IMR-90 (cell line): ENCODE measurements around the gene HYOU1. TPM values are rescaled to one million over a fixed set of nuclear protein-coding genes. Genes with fewer than 3 reads are reported as not detected.

Source experiments
- ATAC-seq: fragments of 200-7000 bp; cut with Tn5 transposase; 2 replicates; pipeline ENCODE4 v1.9.1; 2020; ENCODE audit warnings: low read depth, mild to moderate bottlenecking, moderate library complexity
- BruUV-seq: library from RNA; stranded (reverse); fragments of 400-500 nt; replicated peaks from 2 replicates; lab custom pipeline; 2021; lab: Mats Ljungman, UMichigan
- CTCF ChIA-PET: fragments of 300-600 bp; formaldehyde crosslinking; extraction: SDS; loops from one replicate; lab custom pipeline; 2021; ENCODE audit warnings: antibody characterized with exemption; lab: Yijun Ruan, JAX
- POLR2A ChIA-PET: fragments of 300-600 bp; sonication (Branson Sonifier 250); formaldehyde crosslinking; loops from one replicate; lab custom pipeline; 2022; ENCODE audit warnings: antibody characterized with exemption; ENCODE audit not compliant: unreplicated experiment; lab: Charles Lee
- DNase-seq: peaks from one replicate; pipeline ENCODE4 v3.0.0; 2013
- H2AFZ ChIP-seq: replicated peaks from 2 replicates; pipeline ENCODE3; 2013; ENCODE audit warnings: low read length, mild to moderate bottlenecking; ENCODE audit not compliant: poor library complexity
- H2AK5ac ChIP-seq: 2 replicates; pipeline ENCODE4 v1.6.1; 2013; ENCODE audit warnings: low read depth, low read length, inconsistent platforms
- H2AK9ac ChIP-seq: replicated peaks from 2 replicates; pipeline ENCODE3; 2013; ENCODE audit warnings: mild to moderate bottlenecking, low read depth, low read length, moderate library complexity; ENCODE audit not compliant: poor library complexity
- H2BK120ac ChIP-seq: 2 replicates; pipeline ENCODE4 v1.6.1; 2013; ENCODE audit warnings: low read depth, low read length, inconsistent platforms
- H2BK15ac ChIP-seq: 3 replicates; pipeline ENCODE4 v1.6.1; 2013; ENCODE audit warnings: low read depth, low read length, inconsistent platforms
- H2BK20ac ChIP-seq: 2 replicates; pipeline ENCODE4 v1.6.1; 2013; ENCODE audit warnings: low read depth, mild to moderate bottlenecking, inconsistent platforms, low read length, moderate library complexity
- H2BK5ac ChIP-seq: 2 replicates; pipeline ENCODE4 v1.6.1; 2013; ENCODE audit warnings: mild to moderate bottlenecking, low read depth, low read length, inconsistent platforms; ENCODE audit not compliant: poor library complexity, severe bottlenecking
- H3K14ac ChIP-seq: replicated peaks from 2 replicates; pipeline ENCODE4 v1.6.1; 2013; ENCODE audit warnings: low read depth, low read length, inconsistent platforms
- H3K18ac ChIP-seq: 2 replicates; pipeline ENCODE4 v1.6.1; 2013; ENCODE audit warnings: low read depth, low read length, control low read depth
- H3K23ac ChIP-seq: 2 replicates; pipeline ENCODE4 v1.6.1; 2013; ENCODE audit warnings: low read depth, low read length, inconsistent platforms
- H3K27ac ChIP-seq: 2 replicates; pipeline ENCODE4 v1.5.1; 2013; ENCODE audit warnings: mild to moderate bottlenecking, control low read depth, low read length; ENCODE audit not compliant: insufficient read depth
- H3K27me3 ChIP-seq: 2 replicates; pipeline ENCODE4 v1.6.1; 2013; ENCODE audit warnings: low read length; ENCODE audit not compliant: control insufficient read depth, insufficient read depth
- H3K36me3 ChIP-seq: 2 replicates; pipeline ENCODE4 v1.6.1; 2013; ENCODE audit warnings: low read length, mixed read lengths; ENCODE audit not compliant: control insufficient read depth, insufficient read depth
- H3K4ac ChIP-seq: 2 replicates; pipeline ENCODE4 v1.6.1; 2013; ENCODE audit warnings: low read depth, low read length, inconsistent platforms
- H3K4me1 ChIP-seq: 2 replicates; pipeline ENCODE4 v1.6.1; 2013; ENCODE audit warnings: low read length, mixed read lengths; ENCODE audit not compliant: control insufficient read depth, insufficient read depth
- H3K4me2 ChIP-seq: 2 replicates; pipeline ENCODE4 v1.6.1; 2013; ENCODE audit warnings: low read depth, mild to moderate bottlenecking, control low read depth, low read length, moderate library complexity
- H3K4me3 ChIP-seq: 2 replicates; pipeline ENCODE4 v1.5.1; 2013; ENCODE audit warnings: low read depth, mild to moderate bottlenecking, control low read depth, low read length, moderate library complexity; ENCODE audit not compliant: insufficient read depth
- H3K56ac ChIP-seq: 2 replicates; pipeline ENCODE4 v1.6.1; 2013; ENCODE audit warnings: low read length, inconsistent platforms; ENCODE audit not compliant: insufficient read depth; ENCODE audit errors: extremely low read depth
- H3K79me1 ChIP-seq, 2 experiments: 2 replicates each; pipeline ENCODE4 v1.6.1; 2013; ENCODE audit warnings: low read length in 2 of 2, inconsistent platforms in 1 of 2, low read depth in 1 of 2
- H3K9ac ChIP-seq: 2 replicates; pipeline ENCODE4 v1.6.1; 2013; ENCODE audit warnings: low read depth, low read length, control low read depth
- H3K9me1 ChIP-seq: 2 replicates; pipeline ENCODE4 v1.6.1; 2013; ENCODE audit warnings: low read length, inconsistent platforms; ENCODE audit not compliant: insufficient read depth
- H3K9me3 ChIP-seq: 2 replicates; pipeline ENCODE4 v1.6.1; 2013; ENCODE audit warnings: low read length; ENCODE audit not compliant: control insufficient read depth, insufficient read depth
- H4K20me1 ChIP-seq: 2 replicates; pipeline ENCODE4 v1.6.1; 2013; ENCODE audit warnings: low read length, inconsistent platforms; ENCODE audit not compliant: insufficient read depth
- H4K5ac ChIP-seq: 2 replicates; pipeline ENCODE4 v1.6.1; 2013; ENCODE audit warnings: mild to moderate bottlenecking, low read depth, low read length, control low read depth
- H4K8ac ChIP-seq, 2 experiments: 2 replicates each; pipeline ENCODE4 v1.6.1; 2013; ENCODE audit warnings: low read depth in 2 of 2, low read length in 2 of 2, control low read depth in 1 of 2, inconsistent platforms in 1 of 2
- H4K91ac ChIP-seq: 2 replicates; pipeline ENCODE4 v1.6.1; 2013; ENCODE audit warnings: low read depth, low read length, inconsistent platforms; ENCODE audit not compliant: insufficient read depth
- BHLHE40 ChIP-seq: fragments of 150-350 bp; IDR thresholded peaks from 2 replicates; pipeline ENCODE4 v1.6.1; 2016; ENCODE audit warnings: mild to moderate bottlenecking, low read depth, low read length
- CEBPB ChIP-seq: IDR thresholded peaks from 2 replicates; pipeline ENCODE4 v1.6.1; 2012; ENCODE audit warnings: low read depth, low read length, improper control_type of control experiment
- CHD1 ChIP-seq: IDR thresholded peaks from 2 replicates; pipeline ENCODE4 v1.6.1; 2012; ENCODE audit warnings: low read depth, low read length, improper control_type of control experiment
- MAZ ChIP-seq: IDR thresholded peaks from 2 replicates; pipeline ENCODE4 v1.6.1; 2012; ENCODE audit warnings: low read depth, mild to moderate bottlenecking, low read length, improper control_type of control experiment, moderate library complexity, borderline replicate concordance
- RAD21 ChIP-seq: IDR thresholded peaks from 2 replicates; pipeline ENCODE4 v1.6.1; 2012; ENCODE audit warnings: low read length, improper control_type of control experiment
- RCOR1 ChIP-seq: IDR thresholded peaks from 2 replicates; pipeline ENCODE4 v1.6.1; 2012; ENCODE audit warnings: mild to moderate bottlenecking, low read length, improper control_type of control experiment; ENCODE audit not compliant: insufficient replicate concordance
- WGBS, 2 experiments: methylation state at CpG; one replicate each; pipeline versions ENCODE4 v1.1.5 to v1.1.7; 2013; ENCODE audit warnings: missing lambda C conversion rate in 2 of 2; ENCODE audit not compliant: insufficient read length in 1 of 2; ENCODE audit errors: extremely low coverage in 2 of 2; 5-methylcytosine and 5-hydroxymethylcytosine counted together
- dilution Hi-C: fragments of 300-500 bp; cut with HindIII; formaldehyde crosslinking; loops from one replicate; pipeline ENCODE4 v1.14.3; 2018; ENCODE audit warnings: low sequenced_read_pairs; ENCODE audit not compliant: unreplicated experiment
- in situ Hi-C: fragments of 300-500 bp; cut with MboI; formaldehyde crosslinking; loops from 3 replicates; pipeline ENCODE4 v1.14.3; 2019; ENCODE audit warnings: low sequenced_read_pairs, inconsistent platforms, mixed read lengths
- intact Hi-C: fragments of 100-400 bp; cut with micrococcal nuclease; formaldehyde crosslinking; loops from 2 replicates; pipeline ENCODE4 v1.10.0; 2022
- polyA plus RNA-seq, 3 experiments: library from polyadenylated mRNA; depleted of rRNA; stranded (reverse); fragments of >200 nt; gene quantifications; 2 replicates each; pipeline ENCODE4 v1.2.3, GENCODE V29; 2012; ENCODE audit warnings: low replicate concordance in 1 of 3
- total RNA-seq: library from RNA; depleted of rRNA; stranded (reverse); fragments of >200 nt; gene quantifications from 2 replicates; pipeline ENCODE4 v1.2.3, GENCODE V29; 2012
- TF ChIP-seq, protein P1 (sequence below): fragments of 150-350 bp; IDR thresholded peaks from 2 replicates; pipeline ENCODE4 v1.6.1; 2017; ENCODE audit warnings: mild to moderate bottlenecking, antibody characterized with exemption, low read length, low read depth

Gene HYOU1
- total and polyA plus RNA-seq, 2 of the 4 experiments (the other 2 are of a cell fraction): 117 to 181 TPM

DNA sequence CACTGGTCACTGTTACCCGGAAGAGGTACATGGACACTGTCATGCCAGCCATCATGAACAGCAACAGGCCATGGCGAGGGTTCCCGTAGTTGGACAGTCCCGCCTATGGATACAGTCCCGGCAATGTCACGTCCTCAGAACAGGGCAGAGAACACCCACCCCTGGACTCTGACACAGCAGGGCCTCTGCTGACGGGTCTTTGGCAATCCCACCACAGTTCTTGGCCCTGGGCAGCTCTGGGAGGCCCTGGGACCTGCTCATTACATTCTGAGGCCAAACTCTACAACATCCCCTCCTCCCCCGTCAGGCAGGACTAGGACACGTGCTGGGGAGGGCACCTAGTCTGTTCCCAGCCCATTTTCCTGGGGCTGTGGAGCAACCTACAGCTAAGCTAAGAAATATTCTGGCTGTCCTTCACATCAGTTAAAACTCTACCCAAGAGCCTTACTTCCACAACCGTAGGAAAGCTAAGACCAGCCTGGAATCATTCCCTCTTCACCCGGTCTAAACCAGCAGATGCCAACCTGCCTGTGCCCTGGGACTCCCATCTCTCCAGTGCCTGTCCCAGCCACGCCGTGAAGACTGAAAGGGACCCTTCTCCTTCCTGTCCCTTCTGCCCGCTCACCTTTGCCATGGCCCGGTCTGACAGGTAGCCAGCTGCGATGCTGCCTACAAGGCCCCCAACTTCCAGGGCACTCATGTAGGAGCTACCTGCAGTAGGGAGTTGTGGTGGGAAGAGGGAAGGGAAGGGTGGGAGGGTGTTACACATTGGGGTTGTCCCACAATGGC lies 30.8 kb downstream of the HYOU1 start:
- Histone ChIP-seq H3K4me1 (no peaks in the 10 kb centered on the region), H2BK5ac (no peak overlapping the region), H3K36me3 (peaks cover 25% of the 10 kb centered on the region), H2AK9ac (peak overlapping the region; percentile 5), H2BK120ac (no peak overlapping the region), H2AK5ac (no peak overlapping the region), H3K27ac (no peak overlapping the region), H3K14ac (no peak overlapping the region), H3K9ac (no peak overlapping the region), H4K20me1 (no peaks in the 10 kb centered on the region; the same call in 1 of the 2 replicates), H3K4me2 (no peak overlapping the region), H3K23ac (no peak overlapping the region), H2BK15ac (no peak overlapping the region), H3K79me1 (peaks cover 13 to 48% of the 10 kb centered on the region in 2 experiments; a peak in 3 of 4 replicates), H4K91ac (no peak overlapping the region), H3K4ac (no peak overlapping the region), H4K5ac (no peak overlapping the region), H4K8ac (no peak overlapping the region), H3K9me1 (no peaks in the 10 kb centered on the region; the same call in 1 of the 2 replicates), H2BK20ac (no peak overlapping the region), H3K56ac (no peak overlapping the region), H3K27me3 (no peaks in the 10 kb centered on the region), H3K4me3 (no peak overlapping the region), H3K18ac (no peak overlapping the region), H3K9me3 (no peaks in the 10 kb centered on the region), H2AFZ (no peak overlapping the region)
- CTCF ChIA-PET: no interaction called here
- intact Hi-C loops: no loop called here
- POLR2A ChIA-PET: no interaction called here
- WGBS, 2 experiments: 86% methylated on average over 6 of the region's 16 CpGs; no CpG with 5 or more reads in 1 of the 2 experiments
- DNase-seq (no peak), ATAC-seq (no peak)
- TF ChIP-seq RCOR1 (no peak), CEBPB (no peak), RAD21 (no peak), MAZ (no peak), CHD1 (no peak), BHLHE40 (no peak)
- TF ChIP-seq, protein P1, sequence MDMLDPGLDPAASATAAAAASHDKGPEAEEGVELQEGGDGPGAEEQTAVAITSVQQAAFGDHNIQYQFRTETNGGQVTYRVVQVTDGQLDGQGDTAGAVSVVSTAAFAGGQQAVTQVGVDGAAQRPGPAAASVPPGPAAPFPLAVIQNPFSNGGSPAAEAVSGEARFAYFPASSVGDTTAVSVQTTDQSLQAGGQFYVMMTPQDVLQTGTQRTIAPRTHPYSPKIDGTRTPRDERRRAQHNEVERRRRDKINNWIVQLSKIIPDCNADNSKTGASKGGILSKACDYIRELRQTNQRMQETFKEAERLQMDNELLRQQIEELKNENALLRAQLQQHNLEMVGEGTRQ: no peak
- BruUV-seq: no TSS peak
- dilution Hi-C loops: no loop called here
- in situ Hi-C loops: no loop called here
